ENCODE measurements around the gene INA.
"Not testable (repeated sequence)": the region's sequence is repeated elsewhere in the genome, so short reads cannot be mapped to it uniquely, and the experiment has no call there.

- TF ChIP-seq POLR2A (IDR thresholded peaks at IDR 0.05; ENCODE audit: extremely low read depth, insufficient read length); MYC (IDR thresholded peaks at IDR 0.05; ENCODE audit: low read depth, low read length): not testable (repeated sequence)
- TF ChIP-seq, protein P1, sequence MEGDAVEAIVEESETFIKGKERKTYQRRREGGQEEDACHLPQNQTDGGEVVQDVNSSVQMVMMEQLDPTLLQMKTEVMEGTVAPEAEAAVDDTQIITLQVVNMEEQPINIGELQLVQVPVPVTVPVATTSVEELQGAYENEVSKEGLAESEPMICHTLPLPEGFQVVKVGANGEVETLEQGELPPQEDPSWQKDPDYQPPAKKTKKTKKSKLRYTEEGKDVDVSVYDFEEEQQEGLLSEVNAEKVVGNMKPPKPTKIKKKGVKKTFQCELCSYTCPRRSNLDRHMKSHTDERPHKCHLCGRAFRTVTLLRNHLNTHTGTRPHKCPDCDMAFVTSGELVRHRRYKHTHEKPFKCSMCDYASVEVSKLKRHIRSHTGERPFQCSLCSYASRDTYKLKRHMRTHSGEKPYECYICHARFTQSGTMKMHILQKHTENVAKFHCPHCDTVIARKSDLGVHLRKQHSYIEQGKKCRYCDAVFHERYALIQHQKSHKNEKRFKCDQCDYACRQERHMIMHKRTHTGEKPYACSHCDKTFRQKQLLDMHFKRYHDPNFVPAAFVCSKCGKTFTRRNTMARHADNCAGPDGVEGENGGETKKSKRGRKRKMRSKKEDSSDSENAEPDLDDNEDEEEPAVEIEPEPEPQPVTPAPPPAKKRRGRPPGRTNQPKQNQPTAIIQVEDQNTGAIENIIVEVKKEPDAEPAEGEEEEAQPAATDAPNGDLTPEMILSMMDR (IDR thresholded peaks at IDR 0.05; ENCODE audit: low read depth, low read length), result not testable (repeated sequence)
Measured at GRCh38 chr10:103258928-103259327, 18.0 kb upstream of the INA start.
